Neural cell (in vitro differentiated cells): Measurements from ENCODE around the gene ARID1A.

Experiments
- EZH2 ChIP-seq: fragments of 200-600, 300-800 bp; shearing (Covaris generic), sonication (generic); IDR thresholded peaks from 2 replicates; pipeline ENCODE4 v1.6.1; 2014; ENCODE audit warnings: antibody characterized with exemption, low read length, borderline replicate concordance, mild to moderate bottlenecking; ENCODE audit not compliant: insufficient read depth, poor library complexity, severe bottlenecking
- MXI1 ChIP-seq: fragments of 450-650 bp; conservative IDR thresholded peaks from 2 replicates; pipeline ENCODE4 v1.6.1; 2014; ENCODE audit warnings: antibody characterized with exemption, mild to moderate bottlenecking; ENCODE audit not compliant: poor library complexity, severe bottlenecking
- POLR2AphosphoS5 ChIP-seq: IDR thresholded peaks from 2 replicates; pipeline ENCODE4 v1.6.1; 2012
- RAD21 ChIP-seq: fragments of 450-650 bp; conservative IDR thresholded peaks from 2 replicates; pipeline ENCODE4 v1.6.1; 2014; ENCODE audit warnings: antibody characterized with exemption, mild to moderate bottlenecking, moderate library complexity
- SMC3 ChIP-seq: fragments of 450-650 bp; conservative IDR thresholded peaks from 2 replicates; pipeline ENCODE4 v1.6.1; 2014; ENCODE audit warnings: antibody characterized with exemption, mild to moderate bottlenecking, moderate library complexity; ENCODE audit not compliant: poor library complexity
- TF ChIP-seq, protein P1 (sequence below): fragments of 450-650 bp; IDR thresholded peaks from 2 replicates; pipeline ENCODE4 v1.5.1; 2014; ENCODE audit warnings: antibody characterized with exemption, mild to moderate bottlenecking, moderate library complexity; ENCODE audit not compliant: poor library complexity, severe bottlenecking
- TF ChIP-seq, protein P2 (sequence below): IDR thresholded peaks from 2 replicates; pipeline ENCODE4 v1.6.1; 2012; ENCODE audit warnings: borderline replicate concordance

DNA sequence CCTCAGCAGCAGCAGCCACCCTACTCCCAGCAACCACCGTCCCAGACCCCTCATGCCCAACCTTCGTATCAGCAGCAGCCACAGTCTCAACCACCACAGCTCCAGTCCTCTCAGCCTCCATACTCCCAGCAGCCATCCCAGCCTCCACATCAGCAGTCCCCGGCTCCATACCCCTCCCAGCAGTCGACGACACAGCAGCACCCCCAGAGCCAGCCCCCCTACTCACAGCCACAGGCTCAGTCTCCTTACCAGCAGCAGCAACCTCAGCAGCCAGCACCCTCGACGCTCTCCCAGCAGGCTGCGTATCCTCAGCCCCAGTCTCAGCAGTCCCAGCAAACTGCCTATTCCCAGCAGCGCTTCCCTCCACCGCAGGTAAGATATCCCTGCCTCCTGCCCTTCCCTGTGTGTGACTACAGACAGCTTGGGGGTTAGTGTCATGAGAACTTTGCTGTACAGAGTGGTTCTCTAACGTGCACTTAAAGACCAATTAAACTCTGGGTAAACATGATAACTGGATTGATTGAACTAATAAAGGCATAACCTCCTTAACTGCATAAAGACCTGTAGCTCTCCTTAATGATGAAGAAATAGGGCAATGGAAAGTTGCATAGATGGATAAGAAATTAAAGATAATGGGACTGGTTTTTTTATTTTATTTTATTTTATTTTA, 35.6 kb downstream of the ARID1A start:
- TF ChIP-seq, protein P1, sequence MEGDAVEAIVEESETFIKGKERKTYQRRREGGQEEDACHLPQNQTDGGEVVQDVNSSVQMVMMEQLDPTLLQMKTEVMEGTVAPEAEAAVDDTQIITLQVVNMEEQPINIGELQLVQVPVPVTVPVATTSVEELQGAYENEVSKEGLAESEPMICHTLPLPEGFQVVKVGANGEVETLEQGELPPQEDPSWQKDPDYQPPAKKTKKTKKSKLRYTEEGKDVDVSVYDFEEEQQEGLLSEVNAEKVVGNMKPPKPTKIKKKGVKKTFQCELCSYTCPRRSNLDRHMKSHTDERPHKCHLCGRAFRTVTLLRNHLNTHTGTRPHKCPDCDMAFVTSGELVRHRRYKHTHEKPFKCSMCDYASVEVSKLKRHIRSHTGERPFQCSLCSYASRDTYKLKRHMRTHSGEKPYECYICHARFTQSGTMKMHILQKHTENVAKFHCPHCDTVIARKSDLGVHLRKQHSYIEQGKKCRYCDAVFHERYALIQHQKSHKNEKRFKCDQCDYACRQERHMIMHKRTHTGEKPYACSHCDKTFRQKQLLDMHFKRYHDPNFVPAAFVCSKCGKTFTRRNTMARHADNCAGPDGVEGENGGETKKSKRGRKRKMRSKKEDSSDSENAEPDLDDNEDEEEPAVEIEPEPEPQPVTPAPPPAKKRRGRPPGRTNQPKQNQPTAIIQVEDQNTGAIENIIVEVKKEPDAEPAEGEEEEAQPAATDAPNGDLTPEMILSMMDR, result no peak
- TF ChIP-seq POLR2AphosphoS5, result no peak
- TF ChIP-seq SMC3, result no peak
- TF ChIP-seq RAD21, result no peak
- no peak for TF ChIP-seq MXI1
- TF ChIP-seq, protein P2, sequence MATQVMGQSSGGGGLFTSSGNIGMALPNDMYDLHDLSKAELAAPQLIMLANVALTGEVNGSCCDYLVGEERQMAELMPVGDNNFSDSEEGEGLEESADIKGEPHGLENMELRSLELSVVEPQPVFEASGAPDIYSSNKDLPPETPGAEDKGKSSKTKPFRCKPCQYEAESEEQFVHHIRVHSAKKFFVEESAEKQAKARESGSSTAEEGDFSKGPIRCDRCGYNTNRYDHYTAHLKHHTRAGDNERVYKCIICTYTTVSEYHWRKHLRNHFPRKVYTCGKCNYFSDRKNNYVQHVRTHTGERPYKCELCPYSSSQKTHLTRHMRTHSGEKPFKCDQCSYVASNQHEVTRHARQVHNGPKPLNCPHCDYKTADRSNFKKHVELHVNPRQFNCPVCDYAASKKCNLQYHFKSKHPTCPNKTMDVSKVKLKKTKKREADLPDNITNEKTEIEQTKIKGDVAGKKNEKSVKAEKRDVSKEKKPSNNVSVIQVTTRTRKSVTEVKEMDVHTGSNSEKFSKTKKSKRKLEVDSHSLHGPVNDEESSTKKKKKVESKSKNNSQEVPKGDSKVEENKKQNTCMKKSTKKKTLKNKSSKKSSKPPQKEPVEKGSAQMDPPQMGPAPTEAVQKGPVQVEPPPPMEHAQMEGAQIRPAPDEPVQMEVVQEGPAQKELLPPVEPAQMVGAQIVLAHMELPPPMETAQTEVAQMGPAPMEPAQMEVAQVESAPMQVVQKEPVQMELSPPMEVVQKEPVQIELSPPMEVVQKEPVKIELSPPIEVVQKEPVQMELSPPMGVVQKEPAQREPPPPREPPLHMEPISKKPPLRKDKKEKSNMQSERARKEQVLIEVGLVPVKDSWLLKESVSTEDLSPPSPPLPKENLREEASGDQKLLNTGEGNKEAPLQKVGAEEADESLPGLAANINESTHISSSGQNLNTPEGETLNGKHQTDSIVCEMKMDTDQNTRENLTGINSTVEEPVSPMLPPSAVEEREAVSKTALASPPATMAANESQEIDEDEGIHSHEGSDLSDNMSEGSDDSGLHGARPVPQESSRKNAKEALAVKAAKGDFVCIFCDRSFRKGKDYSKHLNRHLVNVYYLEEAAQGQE, result no peak
- TF ChIP-seq EZH2, result no peak
